UCSD-AML1 (cell line): ENCODE data around the gene LIMS1.
A peak's percentile ranks its signal among the peaks of the same experiment; 100 is the strongest.
"Not testable (repeated sequence)": the region's sequence is repeated elsewhere in the genome, so short reads cannot be mapped to it uniquely, and the experiment has no call there.

Source experiments
- DNase-seq: peaks from one replicate; lab custom pipeline; 2025; ENCODE audit not compliant: unreplicated experiment; lab: John Stamatoyannopoulos, UW

Gene LIMS1

DNA sequence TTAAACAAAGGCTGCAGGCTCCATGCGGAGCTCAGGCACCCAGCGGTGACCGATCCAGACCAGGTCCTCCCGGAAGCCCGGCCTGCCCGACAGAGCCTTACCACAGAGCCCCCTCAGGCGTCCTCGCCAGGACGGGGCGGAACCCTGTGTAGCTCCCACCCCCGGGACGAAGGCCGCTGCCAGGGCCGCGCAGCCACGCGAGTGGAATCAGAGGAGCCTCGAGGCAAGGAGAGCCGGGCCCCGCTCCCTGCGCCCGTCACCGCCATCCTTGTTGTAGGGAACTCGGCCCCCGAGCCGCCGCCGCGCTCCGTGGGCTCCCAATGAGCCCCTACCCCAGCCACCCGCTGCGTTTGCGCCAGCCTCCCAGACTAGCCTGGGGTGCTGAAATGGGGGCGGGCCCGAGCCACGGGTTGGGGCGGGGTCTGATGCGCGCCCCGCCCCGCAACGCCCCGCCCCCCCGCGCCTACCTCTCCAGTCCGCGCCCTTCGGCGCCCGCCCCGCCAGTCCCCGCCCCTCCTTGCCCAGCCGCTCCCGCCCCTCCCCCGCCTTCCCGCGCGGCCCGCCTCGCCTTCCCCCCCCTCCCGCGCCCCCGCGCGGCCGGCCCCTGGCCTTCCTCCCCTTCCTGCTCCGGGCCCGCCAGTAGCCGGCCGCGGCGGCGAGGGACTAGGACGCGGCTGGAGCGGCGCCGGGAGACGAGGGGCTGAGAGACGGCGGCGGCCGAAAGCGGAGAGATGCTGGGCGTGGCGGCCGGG is at the start of gene LIMS1:
Gene LIMS1, plus strand, starts transcription at position 639 of the 752 bp plus-strand sequence. Its CDS starts 93 bp downstream, at position 732.
- peak; percentile 93 for DNase-seq

DNA sequence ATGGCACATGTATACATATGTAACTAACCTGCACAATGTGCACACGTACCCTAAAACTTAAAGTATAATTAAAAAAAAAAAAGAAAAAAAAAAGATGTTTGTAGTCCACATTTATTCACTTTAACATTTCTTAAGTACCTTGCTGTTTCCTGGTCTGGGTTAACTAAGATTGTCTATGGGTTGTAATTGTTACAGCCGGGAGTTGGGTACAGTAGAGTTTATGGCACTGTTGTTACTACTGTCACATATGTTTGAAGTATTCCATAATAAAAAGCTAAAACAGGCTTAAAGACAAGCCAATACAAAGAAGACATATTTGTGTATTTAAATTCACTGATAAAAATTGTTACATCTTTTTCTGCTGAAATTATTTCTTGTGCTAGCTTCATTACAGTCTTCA is 49.0 kb upstream of the LIMS1 start:
- no peak for DNase-seq

- no peak for DNase-seq
Observed at GRCh38 chr2:108490506-108491122, 43.7 kb upstream of the LIMS1 start.

DNA sequence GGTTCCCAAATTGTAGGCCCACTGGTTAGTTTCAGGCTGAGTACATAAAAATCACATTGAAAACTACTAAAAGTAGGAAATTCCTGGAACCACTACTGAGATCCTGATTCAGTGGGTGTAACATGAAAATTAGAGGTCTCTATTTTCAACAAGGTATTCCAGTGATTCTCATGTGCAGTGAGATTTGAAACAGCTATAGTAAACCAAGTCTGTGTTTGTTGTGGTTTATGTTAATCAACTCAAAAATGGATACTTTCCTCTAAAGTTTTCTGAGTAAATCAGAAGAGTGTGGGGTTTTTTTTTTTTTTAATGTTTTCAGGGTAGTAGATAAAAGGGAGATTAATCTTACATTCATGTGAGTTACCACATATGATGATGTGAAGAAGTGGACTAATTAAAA is 42.4 kb upstream of the LIMS1 start:
- no peak for DNase-seq

- no peak for DNase-seq
Observed at GRCh38 chr2:108492364-108492763, 41.9 kb upstream of the LIMS1 start.

- not testable (repeated sequence) for DNase-seq
Observed at GRCh38 chr2:108496167-108496566, 38.1 kb upstream of the LIMS1 start.

DNA sequence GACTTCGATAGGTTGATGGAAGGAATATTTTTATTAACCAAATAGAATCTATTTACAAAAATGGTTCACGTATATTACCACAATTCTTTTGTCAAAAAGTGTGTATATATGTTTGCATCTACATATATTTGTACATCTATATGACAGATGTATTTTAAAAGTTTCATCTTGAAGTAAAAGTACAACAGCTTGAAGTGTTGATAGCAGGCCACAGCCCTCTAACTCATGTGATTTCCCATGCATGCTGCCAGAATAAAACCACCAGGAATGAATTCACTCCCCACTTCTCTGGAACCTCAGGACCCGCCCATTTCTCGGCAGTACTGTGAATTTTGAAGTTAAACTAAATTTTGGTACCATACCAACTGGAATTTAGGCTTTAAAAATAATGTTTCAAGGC is 26.6 kb upstream of the LIMS1 start:
- DNase-seq = not testable (repeated sequence)

DNA sequence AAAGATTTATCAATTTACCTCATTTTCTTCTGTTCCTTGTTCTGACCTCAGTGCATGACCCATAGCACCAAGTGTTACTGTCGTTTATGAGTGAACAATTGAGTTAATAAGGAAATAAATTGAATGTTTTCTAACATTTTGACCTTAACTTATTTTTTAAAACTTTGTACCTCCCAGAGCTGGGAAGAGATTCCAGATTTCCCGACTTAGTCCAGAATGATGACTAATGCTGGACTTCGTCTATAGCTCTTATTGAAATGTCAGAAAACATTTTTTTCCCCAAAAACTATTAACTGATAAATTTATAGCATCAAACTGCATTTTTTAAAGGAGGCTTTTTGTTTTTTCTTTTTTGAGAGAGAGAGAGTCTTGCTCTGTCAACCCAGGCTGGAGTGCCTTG is 21.8 kb upstream of the LIMS1 start:
- DNase-seq = not testable (repeated sequence)

DNA sequence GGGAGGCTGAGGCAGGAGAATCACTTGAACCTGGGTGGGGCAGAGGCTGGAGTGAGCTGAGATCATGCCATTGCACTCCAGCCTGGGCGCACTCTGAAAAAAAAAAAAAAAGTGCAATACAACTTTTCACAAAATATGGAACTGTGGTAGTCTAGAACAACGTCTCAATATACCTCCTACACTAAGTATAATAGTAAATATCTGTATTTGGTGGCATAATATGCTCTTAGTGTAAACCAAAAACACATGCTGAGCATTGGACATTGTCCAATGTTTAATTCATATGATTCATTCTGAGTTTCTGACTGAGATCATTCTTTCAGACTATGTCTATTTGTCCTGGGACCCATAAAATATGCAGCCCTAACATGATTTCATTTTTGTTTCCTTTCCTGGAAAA is 19.8 kb upstream of the LIMS1 start:
- not testable (repeated sequence) for DNase-seq

- not testable (repeated sequence) for DNase-seq
Observed at GRCh38 chr2:108524688-108525087, 9.6 kb upstream of the LIMS1 start.

DNA sequence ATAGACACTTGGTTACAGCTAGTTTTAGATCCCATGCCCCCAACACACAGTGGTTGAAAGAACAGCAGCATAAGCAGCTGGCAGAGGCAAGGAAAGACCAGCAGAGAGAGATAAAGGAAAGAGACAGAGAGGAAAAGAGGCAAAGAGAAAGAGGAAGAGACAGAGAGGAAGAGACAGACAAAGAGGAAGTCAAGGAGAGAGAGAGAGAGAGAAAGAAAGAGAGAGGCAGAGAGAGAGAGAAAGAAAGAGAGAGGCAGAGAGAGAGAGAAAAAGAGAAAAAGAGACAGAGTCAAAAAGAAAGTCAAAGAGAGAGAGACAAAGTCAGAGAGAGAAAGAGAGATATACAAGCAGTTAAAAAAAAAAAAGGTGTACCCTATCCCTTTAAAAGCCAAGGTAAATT is 9.0 kb upstream of the LIMS1 start:
- not testable (repeated sequence) for DNase-seq

DNA sequence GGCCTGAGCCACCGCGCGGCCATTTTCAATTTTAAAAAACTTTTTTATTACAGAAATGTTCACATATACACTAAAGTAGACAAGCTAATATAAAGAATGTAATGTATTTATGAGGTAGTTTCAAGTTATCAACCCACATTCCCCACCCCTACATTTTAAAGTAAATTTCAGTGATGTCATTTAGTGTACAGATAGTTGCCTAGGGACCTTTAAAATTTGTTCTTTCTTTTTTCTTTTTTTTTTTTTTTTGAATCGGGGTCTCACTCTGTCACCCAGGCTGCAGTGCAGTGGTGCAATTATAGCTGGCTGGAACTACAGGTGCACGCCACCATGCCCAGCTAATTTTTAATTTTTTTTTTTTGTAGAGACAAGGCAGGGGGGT is 2.6 kb upstream of the LIMS1 start:
- no peak for DNase-seq

GRCh38 chr2:108534584-108535356 is 500 bp downstream of the LIMS1 start:
- peak; percentile 60 for DNase-seq

DNA sequence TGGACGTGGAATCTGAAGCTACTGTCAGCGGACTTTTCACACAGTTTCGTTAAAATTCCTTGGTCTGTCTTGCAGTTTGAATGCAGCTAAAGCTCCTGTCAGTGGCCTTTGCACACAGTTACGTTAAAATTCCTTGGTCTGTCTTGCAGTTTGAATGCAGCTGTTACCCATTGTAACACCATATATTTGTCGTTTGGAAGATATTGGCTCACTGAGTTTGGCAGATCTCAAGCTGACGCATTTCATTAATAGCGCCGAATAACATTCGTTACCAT is 1.0 kb downstream of the LIMS1 start:
- no peak for DNase-seq

DNA sequence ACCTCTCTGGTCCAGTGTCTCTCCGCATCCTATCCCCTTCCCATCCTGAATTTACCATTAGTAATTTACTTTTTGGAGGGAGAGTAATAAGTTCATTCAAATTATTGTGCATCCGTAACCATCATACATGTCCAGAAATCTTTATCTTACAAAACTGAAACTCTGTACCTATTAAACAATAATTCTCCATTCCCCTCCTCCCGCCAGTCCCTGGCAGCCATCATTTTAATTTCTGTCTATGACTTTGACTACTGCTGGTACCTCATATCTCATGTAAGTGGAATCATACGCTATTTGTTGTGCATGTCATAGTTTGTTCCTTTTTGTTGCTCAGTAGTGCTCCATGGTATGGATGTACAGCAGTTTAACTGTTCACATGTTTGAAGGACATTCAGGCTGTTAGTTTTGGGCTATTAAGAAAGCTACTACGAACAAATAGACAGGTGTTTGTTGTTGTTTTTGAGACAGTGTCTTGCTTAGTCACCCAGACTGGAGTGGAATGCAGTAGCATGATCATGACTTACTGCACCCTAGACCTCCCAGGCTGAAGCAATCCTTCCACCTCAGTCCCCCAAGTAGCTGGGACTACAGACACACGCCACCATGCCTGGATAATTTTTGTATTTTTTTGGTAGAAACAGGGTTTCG is 2.0 kb downstream of the LIMS1 start:
- no peak for DNase-seq

GRCh38 chr2:108536911-108537310 is 2.6 kb downstream of the LIMS1 start:
- DNase-seq = no peak

DNA sequence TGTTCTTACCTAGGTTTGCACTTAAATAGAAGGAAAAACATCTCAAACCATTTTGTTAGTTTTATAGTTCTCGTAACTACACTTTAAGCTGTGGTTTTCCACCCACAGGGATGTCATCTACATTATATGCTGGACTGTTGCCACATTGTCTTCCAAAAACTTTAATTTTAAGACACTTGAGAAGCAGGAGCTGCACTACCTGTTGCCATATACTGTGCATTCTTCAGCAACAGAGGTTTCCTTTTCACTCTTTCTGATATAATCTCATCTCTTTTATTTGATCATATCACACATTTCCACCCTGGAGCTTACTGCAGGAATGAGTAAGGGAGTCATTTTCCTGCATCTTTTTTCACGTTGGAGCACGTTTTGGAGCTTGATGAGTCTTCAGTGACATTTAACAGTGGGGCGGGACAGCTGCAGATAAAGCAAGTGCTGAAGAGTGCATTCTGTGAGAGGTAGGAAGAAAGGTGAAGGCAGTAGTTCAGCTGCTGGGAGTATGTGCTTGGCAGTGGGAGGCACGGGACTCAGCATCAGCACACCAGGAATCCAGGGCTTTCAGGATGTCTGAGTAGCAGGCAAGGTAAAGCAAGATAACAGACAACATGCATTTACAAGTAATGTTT is 3.8 kb downstream of the LIMS1 start:
- DNase-seq = no peak

DNA sequence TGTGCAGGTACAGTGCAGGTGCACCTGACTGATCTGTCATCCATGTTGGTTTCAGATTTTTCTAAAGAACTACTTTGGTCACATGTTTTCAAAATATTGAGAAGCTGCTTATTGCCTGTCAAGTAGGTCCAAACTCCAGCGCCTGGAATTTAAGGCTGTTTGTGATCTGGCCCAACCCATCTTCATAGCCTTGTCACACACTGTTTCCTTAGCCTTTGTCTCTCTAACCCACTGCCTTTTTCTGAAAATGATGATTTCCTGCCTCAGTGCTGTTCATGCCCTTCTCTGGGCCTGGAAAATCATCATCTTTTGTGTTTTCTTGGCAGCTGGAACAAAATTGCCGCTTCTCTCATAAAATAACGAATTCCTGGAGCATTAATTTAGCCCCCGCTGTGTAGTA is 7.2 kb downstream of the LIMS1 start:
- no peak for DNase-seq

GRCh38 chr2:108542071-108542470 is 7.8 kb downstream of the LIMS1 start:
- DNase-seq = no peak

DNA sequence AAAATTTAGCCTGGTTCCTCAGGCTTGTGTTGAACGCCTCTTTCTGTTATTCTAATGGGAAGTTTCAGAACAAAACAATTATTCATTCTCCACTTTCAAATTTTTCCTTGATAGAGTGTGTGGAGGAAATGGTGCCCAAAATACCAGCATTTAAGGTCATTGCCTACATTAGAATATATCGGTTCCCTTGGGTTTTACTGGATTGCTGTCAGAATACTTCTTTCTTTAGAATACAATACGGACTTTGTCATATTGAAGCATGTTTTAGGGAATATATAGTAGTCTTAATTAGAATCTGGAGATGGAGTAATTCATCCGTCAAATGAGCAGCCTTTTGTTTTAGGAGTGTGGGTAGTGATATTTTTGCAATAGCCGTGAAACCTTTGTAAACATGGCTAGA is 13.3 kb downstream of the LIMS1 start:
- no peak for DNase-seq
